Measurements from ENCODE around the gene CD274.

DNA sequence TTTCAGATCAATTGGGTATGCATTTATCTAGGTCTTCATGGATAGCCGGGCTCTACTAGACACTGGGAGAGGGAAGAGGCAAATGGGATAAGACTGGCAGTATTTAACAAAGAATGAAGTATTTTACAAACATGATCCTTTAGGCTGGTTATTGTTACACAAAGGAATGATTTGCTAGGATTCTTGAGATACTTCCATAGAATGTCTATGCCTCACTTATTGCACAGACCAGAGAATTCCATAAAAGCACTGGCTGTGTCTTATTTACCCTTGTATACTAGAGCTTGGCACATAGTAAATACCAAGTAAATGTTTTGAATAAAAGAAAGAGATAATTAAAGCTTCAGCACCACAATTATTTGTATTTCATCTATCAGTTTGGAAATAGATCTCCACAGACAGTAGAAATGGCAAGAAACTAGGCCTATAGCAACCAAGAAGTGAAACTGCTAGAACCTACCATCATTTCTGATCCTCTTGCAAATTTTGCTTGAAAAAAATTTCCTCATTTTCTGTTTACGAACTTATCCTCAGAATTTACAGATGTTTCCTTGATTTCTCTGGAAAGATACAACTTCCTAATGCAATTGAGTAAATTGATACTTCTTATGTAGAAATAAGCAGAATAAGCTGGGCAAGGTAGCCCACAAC, 63.7 kb downstream of the CD274 start:
- TF ChIP-seq, protein P1, sequence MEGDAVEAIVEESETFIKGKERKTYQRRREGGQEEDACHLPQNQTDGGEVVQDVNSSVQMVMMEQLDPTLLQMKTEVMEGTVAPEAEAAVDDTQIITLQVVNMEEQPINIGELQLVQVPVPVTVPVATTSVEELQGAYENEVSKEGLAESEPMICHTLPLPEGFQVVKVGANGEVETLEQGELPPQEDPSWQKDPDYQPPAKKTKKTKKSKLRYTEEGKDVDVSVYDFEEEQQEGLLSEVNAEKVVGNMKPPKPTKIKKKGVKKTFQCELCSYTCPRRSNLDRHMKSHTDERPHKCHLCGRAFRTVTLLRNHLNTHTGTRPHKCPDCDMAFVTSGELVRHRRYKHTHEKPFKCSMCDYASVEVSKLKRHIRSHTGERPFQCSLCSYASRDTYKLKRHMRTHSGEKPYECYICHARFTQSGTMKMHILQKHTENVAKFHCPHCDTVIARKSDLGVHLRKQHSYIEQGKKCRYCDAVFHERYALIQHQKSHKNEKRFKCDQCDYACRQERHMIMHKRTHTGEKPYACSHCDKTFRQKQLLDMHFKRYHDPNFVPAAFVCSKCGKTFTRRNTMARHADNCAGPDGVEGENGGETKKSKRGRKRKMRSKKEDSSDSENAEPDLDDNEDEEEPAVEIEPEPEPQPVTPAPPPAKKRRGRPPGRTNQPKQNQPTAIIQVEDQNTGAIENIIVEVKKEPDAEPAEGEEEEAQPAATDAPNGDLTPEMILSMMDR (IDR thresholded peaks at IDR 0.05; ENCODE audit: extremely low read depth in 1 of 2, insufficient read depth in 1 of 2, low read depth in 1 of 2, low read length in 2 of 2): no peak
- TF ChIP-seq, protein P2, sequence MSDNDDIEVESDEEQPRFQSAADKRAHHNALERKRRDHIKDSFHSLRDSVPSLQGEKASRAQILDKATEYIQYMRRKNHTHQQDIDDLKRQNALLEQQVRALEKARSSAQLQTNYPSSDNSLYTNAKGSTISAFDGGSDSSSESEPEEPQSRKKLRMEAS (IDR thresholded peaks at IDR 0.05; ENCODE audit: insufficient read depth, insufficient read length): no peak
- TF ChIP-seq POLR2AphosphoS5 (IDR thresholded peaks at IDR 0.05; ENCODE audit: insufficient read depth, low read depth, low read length): no peak

Measured in endothelial cell of umbilical vein (primary cell).